Activated CD8-positive, alpha-beta memory T cell treated with anti-CD3 and anti-CD28 coated beads for 24 hours (primary cell): ENCODE results near the gene GCK.

Experiments used
- DNase-seq: peaks from one replicate; pipeline ENCODE4 v3.0.0-alpha.2; 2020

Gene GCK

DNA sequence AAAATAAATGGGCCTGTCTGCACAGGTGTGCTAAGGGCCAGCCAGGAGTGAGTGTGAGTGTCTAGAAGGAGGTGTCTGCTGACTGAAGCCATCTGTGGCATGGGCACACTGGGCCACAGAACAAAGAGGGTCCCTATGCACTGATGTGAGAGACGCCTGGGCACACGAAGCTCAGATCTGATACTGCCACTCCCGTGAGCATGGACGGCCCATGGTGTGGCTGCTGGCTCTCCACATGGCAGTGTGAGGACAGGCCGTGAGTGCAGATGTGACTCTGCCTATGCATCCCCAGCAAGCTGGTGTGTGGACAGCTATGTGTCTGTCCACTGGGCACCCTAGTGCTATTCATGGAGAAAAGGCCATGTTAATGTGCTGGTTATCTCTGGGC is 35.3 kb downstream of the GCK start:
- no peak for DNase-seq

DNA sequence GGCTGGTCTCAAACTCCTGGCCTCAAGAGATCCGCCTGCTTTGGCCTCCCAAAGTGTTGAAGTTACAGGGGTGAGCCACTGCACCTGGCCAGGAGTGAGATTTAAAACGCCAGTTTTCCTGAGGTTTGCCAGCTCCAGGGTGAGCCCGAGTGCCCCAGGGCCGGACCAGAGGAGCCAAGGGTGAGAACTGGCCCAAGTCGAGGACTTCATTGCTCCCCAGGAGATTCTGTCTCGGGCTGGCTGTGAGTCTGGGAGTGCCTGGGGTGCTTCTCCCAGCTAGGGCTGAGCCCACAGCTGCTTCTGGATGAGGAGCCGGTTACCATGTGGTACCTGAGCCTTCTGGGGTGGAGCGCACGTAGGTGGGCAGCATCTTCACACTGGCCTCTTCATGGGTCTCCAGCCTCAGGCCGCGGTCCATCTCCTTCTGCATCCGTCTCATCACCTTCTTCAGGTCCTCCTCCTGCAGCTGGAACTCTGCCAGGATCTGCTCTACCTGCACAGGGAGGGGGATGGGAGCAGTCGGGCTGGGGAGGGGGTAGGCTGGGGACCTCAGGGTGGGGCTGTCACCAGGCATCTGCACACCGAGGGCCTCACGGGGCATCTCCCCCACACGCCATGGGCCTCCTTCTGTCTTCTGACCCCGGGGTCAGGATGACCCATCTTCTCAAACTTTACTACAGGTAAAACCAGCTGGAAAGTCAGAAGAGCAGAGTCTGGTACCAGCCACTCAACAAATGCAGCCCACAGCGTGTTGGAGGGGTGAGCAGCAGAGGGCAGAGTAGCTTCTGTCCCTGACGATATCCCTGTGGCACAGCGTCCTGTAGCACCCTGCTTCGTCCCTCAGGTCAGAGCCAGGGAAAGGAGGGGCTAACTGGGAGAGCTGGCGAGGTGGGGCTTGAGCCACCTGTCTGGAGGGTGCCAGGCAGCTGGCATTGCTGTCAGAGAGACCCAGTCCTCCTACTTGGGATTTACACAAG is 36.0 kb downstream of the GCK start:
- no peak for DNase-seq

DNA sequence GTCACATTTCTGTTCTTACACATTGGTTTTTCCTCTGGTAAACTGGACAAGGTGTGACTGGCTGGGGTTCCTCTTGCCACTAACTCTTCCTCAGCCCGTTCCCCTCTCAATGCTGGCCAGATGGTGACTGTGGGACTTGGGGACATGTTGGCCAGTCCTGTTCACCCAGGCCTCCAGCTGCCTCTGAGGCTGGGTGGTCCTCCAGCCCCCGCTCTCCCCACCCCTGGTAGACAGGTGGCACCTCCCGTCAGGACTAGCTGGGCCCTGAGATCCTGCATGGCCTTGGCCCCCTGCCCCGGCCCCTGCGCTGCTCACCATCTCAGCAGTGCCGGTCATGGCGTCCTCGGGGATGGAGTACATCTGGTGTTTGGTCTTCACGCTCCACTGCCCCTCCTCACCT is 37.3 kb downstream of the GCK start:
- DNase-seq, result no peak

DNA sequence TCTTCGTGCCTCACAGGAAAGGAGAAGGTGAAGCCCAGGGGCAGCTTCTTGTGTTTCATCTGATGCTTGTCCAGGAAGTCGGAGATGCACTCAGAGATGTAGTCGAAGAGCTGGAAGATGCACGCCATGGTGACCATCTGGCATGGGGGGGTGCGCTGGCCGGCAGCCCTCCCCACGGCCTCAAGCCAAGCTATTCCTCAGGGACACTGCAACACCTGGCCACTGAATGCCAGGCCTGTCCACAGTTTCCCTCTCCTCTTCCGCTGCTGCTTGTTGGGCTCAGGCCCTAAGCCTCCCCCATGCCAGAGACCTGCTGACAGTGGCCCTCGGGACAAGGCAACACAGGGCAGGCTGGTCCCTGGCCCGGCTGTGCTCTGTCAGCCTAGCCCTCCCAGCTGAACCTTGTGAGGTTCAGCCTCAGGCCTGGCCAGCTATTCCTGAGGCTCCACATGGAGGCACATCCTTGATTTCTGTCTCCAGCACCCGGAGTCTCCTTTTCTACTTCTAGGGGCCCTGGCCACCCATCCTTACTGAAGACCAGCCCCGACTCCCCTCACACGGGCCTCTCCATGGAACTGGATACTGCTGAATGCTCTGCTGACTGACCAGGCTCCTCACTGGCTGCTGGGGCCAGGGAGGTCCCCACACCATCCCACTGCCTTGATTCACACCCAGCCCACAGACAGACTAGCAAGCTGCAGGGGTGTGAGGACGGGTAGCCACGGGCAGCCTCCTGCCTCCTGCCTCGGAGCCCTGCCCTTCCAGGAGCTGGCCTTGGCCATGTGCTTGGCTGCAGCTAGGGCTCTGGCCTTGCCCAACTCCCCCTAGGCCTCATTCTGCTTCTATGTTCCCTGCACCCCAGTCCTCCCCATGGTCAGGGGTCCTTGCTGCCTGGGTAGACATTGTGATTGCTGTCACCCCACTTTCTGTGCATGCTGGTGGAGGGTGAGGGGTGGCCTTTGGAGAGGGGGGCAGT is 38.0 kb downstream of the GCK start:
- DNase-seq, result no peak

DNA sequence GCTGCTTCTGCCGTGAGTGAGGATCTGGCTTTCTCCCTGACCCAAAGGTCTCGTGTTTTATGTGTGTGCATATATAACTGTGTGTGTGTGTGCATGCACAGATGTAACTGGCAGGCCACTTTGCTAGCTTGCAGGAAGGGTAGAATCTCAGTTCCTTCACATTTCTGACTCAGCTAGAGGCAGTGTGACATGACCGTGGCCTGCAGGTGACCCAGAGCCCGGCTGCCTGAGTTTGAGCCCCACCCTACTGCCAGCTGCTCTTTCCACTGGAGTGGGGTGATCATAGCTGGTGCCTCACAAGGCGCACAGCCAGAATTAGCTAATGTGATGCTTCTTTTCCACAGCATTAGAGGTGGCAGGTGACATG is 38.8 kb downstream of the GCK start:
- DNase-seq, result peak; percentile 43

DNA sequence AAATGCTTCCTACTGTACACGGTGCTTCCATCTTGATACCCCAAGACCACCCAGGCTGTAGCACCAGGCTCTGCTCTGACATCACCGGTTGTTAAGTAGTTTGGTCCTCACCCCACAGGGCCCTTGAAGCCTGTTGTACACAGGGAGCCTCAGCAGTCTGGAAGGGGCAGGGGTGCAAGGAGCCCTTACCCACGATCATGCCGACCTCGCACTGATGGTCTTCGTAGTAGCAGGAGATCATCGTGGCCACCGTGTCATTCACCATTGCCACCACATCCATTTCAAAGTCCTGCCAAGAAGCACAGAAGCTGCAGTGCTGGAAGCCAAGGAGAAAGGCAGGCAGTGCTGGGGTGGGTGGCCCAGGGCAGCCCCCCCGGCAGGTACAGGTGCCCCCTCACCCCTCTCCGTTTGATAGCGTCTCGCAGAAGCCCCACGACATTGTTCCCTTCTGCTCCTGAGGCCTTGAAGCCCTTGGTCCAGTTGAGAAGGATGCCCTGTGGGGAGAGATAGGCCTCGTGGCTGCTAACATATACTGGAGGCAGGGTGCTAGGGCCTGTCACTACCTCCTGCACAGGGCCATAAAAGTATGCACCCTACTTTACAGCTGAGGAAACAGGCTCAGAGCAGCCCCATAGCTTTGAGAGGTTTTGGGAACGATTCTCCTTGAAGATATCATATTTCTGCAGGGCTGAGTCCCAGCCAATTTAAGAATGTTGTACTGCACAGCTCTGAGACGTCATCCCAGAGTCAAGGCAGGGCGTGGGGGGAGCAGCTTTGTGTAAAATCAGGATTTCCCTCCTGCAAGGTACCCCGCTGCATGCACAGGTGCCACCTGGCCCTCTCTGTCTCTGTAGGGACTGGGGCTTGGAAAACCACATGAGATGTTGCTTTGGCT is 39.4 kb downstream of the GCK start:
- peak; percentile 50 for DNase-seq

DNA sequence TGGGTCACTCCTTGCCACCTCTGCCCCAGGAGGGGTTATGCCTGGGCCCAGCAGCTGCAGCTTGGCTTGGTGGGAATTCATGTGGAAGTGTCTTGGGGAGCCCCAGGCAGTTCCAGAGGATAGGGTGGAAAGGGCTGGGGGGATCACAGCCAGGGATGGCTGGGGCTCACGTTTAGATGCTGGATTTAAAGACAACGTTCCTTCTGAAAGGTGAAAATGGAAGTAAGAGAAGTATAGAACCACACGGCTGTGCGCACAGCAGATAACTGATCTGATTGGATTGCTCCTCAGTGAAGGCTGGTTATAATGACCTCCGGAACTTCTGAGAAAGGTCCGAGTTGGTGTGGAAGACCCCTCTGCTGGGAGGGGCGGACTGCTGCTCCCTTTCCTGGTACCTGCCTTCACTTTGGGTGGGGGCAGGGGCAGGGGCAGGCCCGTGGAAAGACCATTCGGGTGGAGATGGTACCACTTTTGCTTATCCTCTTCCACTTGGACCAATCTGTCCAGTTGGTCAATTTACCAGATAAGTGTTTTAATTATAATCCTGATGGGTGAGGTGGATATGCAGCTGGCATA is 40.2 kb downstream of the GCK start:
- DNase-seq, result peak; percentile 38

DNA sequence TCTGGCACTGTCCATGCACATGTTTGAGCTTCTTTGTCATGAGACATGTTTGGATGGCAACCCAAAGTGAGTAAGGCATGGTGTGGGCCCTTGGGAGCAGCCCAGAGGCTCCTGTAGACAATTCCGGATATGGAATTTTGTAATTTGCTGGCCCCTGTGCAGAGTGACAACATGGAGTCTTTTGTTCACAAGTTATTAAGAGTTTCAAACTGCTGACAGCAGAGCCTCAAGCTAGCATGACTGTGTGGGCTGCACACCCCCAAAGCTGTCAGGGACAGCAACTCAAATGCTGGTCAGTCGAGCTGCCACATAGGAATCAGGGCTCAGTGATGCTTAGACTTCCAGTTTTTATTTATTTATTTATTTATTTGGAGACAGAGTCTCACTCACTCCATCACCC is 41.1 kb downstream of the GCK start:
- DNase-seq, result peak; percentile 40

DNA sequence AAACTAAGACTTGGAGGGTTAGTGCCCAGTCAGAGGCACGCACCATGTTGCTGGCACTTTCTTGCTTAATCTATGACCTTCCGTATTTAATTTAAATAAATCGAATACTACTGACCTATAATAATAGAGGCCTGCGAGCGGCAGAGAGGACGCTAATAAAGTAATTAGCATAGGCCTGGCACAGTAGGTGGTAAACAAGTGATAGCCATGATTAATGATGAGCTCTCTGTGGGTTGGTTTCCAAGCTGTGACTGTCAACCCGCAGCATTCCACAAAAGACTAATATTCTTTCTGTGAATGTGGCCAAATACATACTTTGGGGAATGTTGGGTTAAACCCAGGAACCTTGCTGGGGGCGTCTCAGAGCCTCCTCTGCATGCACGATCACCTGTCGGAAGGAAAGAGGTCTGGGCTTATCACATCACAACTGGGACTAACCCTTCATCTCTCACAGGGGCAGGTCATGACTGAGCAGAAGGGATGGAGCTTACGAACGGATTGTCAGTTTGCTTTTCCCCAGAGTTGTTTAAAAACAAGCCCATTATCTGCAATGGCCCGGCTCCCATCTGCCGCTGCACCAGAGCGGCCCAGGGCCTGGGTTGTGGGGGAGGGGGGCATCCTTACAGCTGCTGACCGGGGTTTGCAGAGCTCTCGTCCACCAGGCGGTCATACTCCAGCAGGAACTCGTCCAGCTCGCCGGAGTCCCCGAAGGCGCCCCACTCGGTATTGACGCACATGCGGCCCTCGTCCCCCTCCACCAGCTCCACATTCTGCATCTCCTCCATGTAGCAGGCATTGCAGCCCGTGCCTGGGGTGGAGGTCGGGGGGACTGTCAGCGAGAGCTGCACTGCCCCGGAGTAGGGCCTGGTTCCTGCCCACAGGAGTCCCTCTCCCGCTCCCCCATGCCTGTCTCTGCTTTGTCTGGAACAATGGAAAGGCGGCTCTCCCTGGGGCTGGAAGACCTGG is 41.9 kb downstream of the GCK start:
- peak; percentile 53 for DNase-seq

DNA sequence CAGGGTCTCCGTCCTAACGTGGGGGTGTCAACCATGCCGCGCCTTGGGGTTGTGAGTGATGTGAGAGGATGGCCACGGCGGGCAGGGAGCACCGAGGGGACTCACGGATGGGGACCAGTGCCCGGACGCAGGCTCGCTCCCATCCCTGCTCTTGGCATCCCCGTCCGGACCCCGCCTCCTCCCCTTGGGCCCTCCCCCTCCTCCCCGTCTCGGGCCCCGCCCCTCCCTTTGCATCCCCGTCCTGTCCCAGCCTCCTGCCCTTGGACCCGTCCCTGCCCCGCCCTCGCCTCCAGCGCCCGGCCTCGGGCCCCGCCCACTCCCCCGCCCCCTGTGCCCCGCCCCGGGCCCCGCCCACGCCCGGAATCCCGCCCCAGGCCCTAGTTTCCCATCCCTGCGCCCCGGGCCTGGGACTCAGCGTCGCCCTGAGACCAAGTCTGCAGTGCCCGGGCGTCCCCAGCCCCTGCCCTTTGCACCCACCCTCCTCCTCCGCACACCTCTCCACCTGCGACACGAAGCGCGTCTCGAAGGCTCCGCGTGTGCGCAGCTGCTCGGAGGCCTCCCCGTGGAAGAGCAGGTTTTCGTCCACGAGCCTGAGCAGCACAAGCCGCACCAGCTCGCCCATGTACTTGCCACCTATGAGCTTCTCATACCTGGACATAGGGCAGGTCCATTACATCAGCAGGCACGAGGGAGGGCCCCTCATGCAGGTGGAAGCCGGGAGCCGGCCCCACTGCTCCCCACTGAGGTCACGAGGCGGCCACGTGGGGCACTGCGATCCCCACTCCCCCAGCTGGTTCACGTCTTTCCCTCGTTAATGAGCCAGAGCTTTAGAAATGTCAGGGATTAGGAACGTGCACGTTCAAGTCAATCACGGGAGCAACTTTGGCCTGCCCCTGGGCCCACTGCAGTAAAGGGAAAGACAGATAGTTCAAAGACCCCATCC is 43.0 kb downstream of the GCK start:
- DNase-seq, result no peak

DNA sequence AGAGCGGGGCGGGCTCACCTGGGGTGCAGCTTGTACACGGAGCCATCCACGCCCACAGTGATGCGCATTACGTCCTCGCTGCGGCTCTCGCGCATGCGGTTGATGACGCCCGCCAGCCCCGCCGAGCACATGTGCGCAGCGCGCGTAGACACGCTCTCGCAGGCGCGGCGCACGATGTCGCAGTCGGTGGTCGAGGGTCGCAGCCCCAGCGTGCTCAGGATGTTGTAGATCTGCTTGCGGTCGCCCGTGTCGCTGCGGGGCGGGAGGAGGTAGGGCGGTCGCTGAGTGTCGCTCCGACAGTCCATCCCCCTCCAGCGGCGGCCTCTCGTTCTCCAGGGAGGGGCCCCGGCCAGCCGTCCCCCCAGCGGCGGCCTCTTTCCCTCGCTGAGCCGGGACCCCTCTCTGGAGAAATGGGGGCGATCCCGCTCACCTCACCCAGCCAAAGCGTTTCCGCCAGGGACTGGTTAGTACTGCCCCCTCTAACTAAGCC is 43.7 kb downstream of the GCK start:
- peak; percentile 83 for DNase-seq

DNA sequence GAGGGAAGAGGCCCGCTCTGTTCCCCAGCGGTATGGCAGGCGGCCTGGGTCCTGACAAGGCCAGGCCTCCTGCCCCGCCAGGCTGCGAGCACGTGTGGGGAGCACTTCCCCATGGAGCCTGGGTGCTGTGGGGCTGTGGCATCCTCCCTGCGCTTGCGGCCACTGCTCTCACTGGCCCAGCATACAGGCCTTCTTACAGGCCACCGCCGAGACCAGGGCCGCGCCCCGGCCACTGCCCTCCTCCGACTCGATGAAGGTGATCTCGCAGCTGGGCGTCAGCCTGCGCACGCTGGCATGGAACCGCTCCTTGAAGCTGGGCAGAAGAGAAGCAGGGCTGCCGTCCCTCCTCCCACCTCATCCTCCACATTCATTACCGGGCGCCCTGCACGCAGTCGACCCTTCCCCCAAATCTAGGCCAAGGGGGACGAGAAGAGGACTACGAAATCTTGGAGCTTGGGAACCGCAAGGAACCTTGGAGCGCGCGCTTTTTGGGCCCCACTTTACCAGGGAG is 44.2 kb downstream of the GCK start:
- no peak for DNase-seq

DNA sequence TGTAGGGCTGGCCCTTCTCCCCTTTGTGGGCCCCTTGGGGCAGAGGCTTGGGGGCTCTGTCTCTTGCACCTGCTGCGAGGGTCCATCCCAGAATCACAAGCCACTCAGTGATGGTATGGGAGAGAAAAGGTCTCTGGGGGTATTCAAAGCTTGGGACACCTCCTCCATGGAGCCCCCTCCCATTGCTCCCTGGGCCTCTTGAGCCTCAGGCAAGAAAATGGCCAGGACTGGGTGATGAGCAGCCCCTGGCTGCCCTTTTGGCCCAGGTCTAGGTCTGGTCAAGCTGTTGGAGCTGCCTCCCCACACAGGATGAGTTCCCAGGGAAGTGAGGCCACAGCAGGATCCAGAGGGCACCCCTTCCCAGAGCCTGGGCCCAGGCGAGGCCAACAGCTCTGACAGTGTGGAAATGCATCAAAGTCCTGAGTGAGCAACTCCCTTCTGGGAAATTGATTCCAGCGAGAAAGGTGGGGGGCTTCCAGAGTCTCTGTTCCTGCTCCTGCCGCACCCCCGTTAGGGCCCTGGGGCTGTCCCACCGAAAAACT is 44.7 kb downstream of the GCK start:
- no peak for DNase-seq

DNA sequence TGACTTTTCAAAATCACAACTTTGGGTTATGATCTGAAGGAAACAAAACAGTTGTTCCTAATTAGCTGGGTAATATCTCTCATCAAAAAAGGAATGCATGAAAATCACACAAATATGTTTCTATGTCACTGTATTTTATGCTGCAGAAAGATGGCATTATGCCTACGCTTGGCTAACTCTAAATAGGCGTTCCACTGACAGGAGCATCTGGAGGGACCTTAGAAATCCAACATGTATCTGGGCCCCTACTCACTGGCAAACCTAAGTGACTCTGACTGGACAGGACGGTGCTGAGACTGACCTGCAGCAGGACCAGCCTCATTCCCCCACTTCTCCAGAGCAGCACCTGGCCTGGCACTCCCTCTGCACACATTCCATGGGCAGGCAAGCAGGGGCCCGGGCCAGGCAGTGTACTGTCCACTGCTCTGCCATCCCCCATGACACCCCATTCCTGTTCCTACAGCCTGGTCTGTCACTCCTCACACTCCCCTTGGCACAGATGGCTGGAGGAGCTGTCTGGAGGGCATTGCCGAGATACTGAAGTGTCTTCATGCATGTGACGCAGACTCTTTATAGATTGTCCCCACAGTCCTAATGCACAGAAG is 45.5 kb downstream of the GCK start:
- DNase-seq, result no peak

DNA sequence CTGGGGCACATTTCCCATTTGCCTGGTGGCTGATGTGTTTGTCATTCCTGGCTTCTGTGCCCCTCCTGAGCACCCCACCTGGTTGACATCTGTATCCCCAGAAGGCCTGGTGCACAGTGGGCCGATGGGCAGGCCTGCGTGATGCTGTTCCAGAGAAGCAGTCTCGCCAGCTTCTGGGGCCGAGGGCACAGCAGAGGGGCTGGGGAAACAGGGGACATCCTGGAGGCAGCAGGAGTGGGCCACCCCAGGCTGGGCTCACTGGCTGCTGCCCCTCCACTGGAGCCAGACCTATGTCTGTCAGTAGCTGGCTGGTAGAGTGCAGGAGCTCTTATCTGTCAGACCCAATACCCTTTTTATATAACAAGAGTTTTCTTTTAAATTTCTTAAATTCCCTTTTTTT is 47.2 kb downstream of the GCK start:
- no peak for DNase-seq

DNA sequence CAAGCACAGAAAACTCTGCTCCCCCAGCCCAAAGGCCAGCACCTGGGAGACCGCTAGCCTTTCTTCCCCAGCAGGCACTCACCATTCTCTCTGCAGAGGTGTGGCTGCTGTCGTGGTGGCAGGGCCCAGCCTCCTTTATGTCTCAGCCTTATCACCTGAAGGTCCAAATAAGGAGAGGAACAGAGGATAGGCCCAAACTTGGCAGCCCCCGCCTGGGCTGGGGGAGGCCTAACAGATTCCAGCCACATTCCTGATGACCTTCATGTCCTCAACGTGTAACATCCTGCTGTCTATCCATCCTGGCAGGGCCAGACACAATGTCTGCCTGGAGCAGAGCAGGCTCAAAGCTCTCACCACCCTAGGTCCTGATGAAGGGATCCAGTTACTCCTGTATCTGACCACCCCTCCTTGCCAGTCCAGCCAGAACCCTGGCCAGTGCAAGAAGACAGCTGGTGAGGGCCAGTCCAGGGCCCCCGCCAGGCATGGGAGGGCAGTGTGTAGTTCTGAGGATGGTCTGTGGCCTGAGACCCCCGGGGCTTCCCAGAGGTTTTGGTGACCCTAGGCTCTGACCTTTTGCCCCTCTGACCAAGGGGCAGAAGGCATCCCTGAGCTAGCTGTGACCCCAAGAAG is 47.9 kb downstream of the GCK start, which contains the start of gene MYL7:
Gene MYL7 (minus strand): TSS at position 112 of the 630 bp plus-strand sequence. CDS start 27 bp downstream, at position 85.
- DNase-seq, result no peak

DNA sequence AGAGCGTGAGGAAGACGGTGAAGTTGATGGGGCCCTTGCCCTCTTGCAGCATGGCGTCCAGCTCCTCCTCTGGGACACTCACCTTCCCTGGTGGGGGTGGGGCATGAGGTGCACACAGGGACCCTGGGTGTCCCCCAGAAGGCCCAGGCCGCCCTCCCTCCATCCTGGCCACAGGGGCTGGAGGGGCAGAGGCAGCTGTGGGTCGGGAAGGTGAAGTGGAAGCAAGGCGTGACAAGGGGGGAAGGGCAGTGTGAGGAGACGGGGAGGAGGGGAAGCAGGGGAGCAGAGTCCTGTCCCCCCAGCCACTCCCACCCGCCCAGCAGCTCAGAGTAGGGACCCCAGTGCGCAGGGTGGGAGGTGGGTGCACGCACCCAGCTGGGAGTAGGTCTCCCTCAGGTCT is 48.9 kb downstream of the GCK start:
- DNase-seq, result no peak
